Measurements from ENCODE around the gene RFESD. TPM values are rescaled to one million over a fixed set of nuclear protein-coding genes. Genes with fewer than 3 reads are reported as not detected.

The RFESD gene
- total and polyA plus RNA-seq, 4 donors: 1.1 to 98.0 (median 1.4) TPM

DNA sequence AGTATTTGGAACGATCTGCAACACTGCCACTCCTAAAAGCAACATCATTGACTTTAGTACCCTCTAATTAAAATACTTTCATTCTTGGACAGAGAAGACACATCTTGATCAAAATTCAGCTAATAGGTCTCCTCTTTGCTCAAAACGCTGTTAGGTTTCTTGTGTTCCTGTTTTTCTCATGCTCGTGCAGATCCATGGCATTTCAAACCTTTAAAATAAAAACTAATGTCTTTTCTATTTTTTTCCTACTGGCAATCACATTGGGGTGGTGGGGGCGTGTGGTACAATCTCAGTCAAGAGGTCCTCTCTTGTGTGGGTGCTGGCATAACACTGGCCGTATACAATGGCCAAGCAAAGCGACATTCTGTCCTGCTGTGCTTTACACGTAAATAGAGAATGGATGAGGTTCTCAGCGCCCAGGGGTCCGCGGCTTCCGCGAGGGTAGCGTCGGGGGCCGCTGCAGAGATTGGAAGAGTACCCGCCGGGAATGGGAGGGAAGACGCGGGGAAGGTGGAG, 27.0 kb upstream of the RFESD start:
- Histone ChIP-seq H3K4me1 (ENCODE audit: control insufficient read depth in 4 of 4, insufficient read depth in 4 of 4, low read length in 3 of 4) (peaks cover 4 to 26% (median 17%) of the 10 kb centered on the region in 4 donors), H3K36me3 (ENCODE audit: control insufficient read depth in 4 of 4, insufficient read depth in 3 of 4, low read depth in 1 of 4, low read length in 3 of 4) (no peaks in the 10 kb centered on the region), H3K9ac (ENCODE audit: low read depth in 1 of 2, low read length in 2 of 2) (no peak overlapping the region), H3K9me3 (ENCODE audit: control insufficient read depth in 4 of 4, low read length in 3 of 4) (no peaks in the 10 kb centered on the region), H3K27me3 (ENCODE audit: control insufficient read depth in 4 of 4, insufficient read depth in 4 of 4, low read length in 3 of 4) (no peaks in the 10 kb centered on the region), H3K4me3 (ENCODE audit: low read depth in 1 of 3, low read length in 3 of 3) (peak overlapping the region in 2 of 3 donors; percentile 45 to 70), H3K27ac (ENCODE audit: low read depth in 1 of 2, low read length in 2 of 2) (no peak overlapping the region)
- no peak for TF ChIP-seq RAD21 (IDR thresholded peaks at IDR 0.05)
- TF ChIP-seq, protein P1, sequence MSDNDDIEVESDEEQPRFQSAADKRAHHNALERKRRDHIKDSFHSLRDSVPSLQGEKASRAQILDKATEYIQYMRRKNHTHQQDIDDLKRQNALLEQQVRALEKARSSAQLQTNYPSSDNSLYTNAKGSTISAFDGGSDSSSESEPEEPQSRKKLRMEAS (IDR thresholded peaks at IDR 0.05): no peak
- TF ChIP-seq GABPA (IDR thresholded peaks at IDR 0.05 in 1 of 2, conservative IDR thresholded peaks at IDR 0.05 in 1 of 2): no peak
- TF ChIP-seq EGR1 (IDR thresholded peaks at IDR 0.05; ENCODE audit: low read depth in 2 of 2): no peak
- no peak for TF ChIP-seq FOXA2 (IDR thresholded peaks at IDR 0.05)
- TF ChIP-seq REST (IDR thresholded peaks at IDR 0.05): no peak
- TF ChIP-seq SP1 (IDR thresholded peaks at IDR 0.05): no peak
- no peak for TF ChIP-seq NR2F2 (IDR thresholded peaks at IDR 0.05)
- TF ChIP-seq ATF3 (IDR thresholded peaks at IDR 0.05): no peak
- TF ChIP-seq YY1 (IDR thresholded peaks at IDR 0.05): no peak
- TF ChIP-seq ZBTB33 (IDR thresholded peaks at IDR 0.05): no peak
- no peak for TF ChIP-seq FOXA1 (IDR thresholded peaks at IDR 0.05)
- TF ChIP-seq HNF4A (conservative IDR thresholded peaks at IDR 0.05): no peak
- TF ChIP-seq JUND (IDR thresholded peaks at IDR 0.05): no peak
- no peak for TF ChIP-seq CTCF (IDR thresholded peaks at IDR 0.05; ENCODE audit: low read depth, low read length, missing input control)
- no peak for TF ChIP-seq RXRA (IDR thresholded peaks at IDR 0.05)
- TF ChIP-seq HNF4G (IDR thresholded peaks at IDR 0.05): no peak
- 20% methylated on average over 19 of the region's 19 CpGs for WGBS
- DNase-seq (ENCODE audit: low spot score): no peak

Data from liver (tissue), 9 donors.